Activated CD8-positive, alpha-beta T cell treated with anti-CD3 and anti-CD28 coated beads for 36 hours (primary cell): ENCODE results near the gene EIF4B. TPM values are rescaled to one million over a fixed set of nuclear protein-coding genes. Genes with fewer than 3 reads are reported as not detected.

Experiments
- ATAC-seq: fragments of 200-7000 bp; cut with Tn5 transposase; one replicate; pipeline ENCODE4 v1.10.0; 2021; ENCODE audit warnings: mild to moderate bottlenecking, moderate library complexity
- CTCF ChIA-PET: fragments of 350-600 bp; sonication (Branson Sonifier 250); formaldehyde crosslinking; loops from one replicate; lab custom pipeline; 2021; ENCODE audit warnings: antibody characterized with exemption; lab: Charles Lee
- POLR2A ChIA-PET: fragments of 350-600 bp; sonication (Branson Sonifier 250); formaldehyde crosslinking; loops from one replicate; lab custom pipeline; 2021; ENCODE audit warnings: antibody characterized with exemption; lab: Charles Lee
- DNase-seq: peaks from one replicate; pipeline ENCODE4 v3.0.0-alpha.2; 2020
- H3K27ac Mint-ChIP-seq: one replicate; pipeline ENCODE4 v1.8.0; 2021; ENCODE audit warnings: mild to moderate bottlenecking, mixed read lengths
- H3K27me3 Mint-ChIP-seq: one replicate; pipeline ENCODE4 v1.8.0; 2021; ENCODE audit warnings: mixed read lengths
- H3K36me3 Mint-ChIP-seq: one replicate; pipeline ENCODE4 v1.8.0; 2021; ENCODE audit warnings: low read depth, mixed read lengths
- H3K4me1 Mint-ChIP-seq: one replicate; pipeline ENCODE4 v1.8.0; 2021; ENCODE audit warnings: low read depth, mixed read lengths
- H3K4me3 Mint-ChIP-seq: one replicate; pipeline ENCODE4 v1.8.0; 2021; ENCODE audit warnings: mild to moderate bottlenecking, moderate library complexity, mixed read lengths
- H3K9me3 Mint-ChIP-seq: one replicate; pipeline ENCODE4 v1.8.0; 2021; ENCODE audit warnings: mixed read lengths
- intact Hi-C: fragments of 100-400 bp; cut with micrococcal nuclease; formaldehyde crosslinking; loops from one replicate; pipeline ENCODE4 v1.10.0; 2022
- total RNA-seq, 2 experiments: library from RNA; stranded (reverse); gene quantifications; one replicate each; pipeline ENCODE4 v1.2.3, GENCODE V29; 2021
- TF ChIP-seq, protein P1 (sequence below): fragments of 200-600 bp; IDR thresholded peaks from one replicate; pipeline ENCODE4 v1.8.0; 2022; ENCODE audit warnings: antibody characterized with exemption, mild to moderate bottlenecking

Gene EIF4B
- total RNA-seq, 2 experiments from 2014 or later = 789 to 814 TPM

DNA sequence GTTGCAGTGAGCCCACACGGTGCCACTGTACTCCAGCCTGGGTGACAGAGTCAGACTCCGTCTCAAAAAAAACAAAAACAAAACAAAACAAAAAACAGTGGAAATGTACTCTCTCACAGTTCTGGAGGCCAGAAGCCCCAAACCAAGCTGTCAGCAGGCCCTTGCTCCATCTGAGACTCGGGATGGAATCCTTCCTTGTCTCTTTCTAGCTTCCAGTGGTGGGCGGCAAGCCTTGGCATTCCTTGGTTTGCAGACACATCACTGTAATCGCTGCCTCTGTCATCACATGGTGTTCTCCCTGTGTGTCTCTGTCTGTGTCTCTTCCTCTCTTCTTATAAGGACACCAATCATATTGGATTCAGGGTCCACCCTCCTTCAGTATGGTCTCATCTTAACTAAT is 50.0 kb downstream of the EIF4B start:
- no peaks in the 10 kb centered on the region for H3K9me3 Mint-ChIP-seq
- H3K4me3 Mint-ChIP-seq = no peak overlapping the region
- peaks cover 6% of the 10 kb centered on the region for H3K4me1 Mint-ChIP-seq
- no peaks in the 10 kb centered on the region for H3K36me3 Mint-ChIP-seq
- TF ChIP-seq, protein P1, sequence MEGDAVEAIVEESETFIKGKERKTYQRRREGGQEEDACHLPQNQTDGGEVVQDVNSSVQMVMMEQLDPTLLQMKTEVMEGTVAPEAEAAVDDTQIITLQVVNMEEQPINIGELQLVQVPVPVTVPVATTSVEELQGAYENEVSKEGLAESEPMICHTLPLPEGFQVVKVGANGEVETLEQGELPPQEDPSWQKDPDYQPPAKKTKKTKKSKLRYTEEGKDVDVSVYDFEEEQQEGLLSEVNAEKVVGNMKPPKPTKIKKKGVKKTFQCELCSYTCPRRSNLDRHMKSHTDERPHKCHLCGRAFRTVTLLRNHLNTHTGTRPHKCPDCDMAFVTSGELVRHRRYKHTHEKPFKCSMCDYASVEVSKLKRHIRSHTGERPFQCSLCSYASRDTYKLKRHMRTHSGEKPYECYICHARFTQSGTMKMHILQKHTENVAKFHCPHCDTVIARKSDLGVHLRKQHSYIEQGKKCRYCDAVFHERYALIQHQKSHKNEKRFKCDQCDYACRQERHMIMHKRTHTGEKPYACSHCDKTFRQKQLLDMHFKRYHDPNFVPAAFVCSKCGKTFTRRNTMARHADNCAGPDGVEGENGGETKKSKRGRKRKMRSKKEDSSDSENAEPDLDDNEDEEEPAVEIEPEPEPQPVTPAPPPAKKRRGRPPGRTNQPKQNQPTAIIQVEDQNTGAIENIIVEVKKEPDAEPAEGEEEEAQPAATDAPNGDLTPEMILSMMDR = no peak
- no peak for ATAC-seq
- CTCF ChIA-PET = interaction anchor here (1.1 to 7.5 kb wide), 4 partner anchors 9 to 172 kb away, joined by 4 to 93 read pairs (median 13); partner anchors contain the start of gene IGFBP6
- no peak overlapping the region for H3K27ac Mint-ChIP-seq
- intact Hi-C loops = no loop called here
- DNase-seq = no peak
- POLR2A ChIA-PET = interaction anchor here (0.6 to 2.8 kb wide), 5 partner anchors 15 to 42 kb away, joined by 3 to 9 read pairs (median 4); partner anchors contain the start of gene SPRYD3
- H3K27me3 Mint-ChIP-seq = no peaks in the 10 kb centered on the region

DNA sequence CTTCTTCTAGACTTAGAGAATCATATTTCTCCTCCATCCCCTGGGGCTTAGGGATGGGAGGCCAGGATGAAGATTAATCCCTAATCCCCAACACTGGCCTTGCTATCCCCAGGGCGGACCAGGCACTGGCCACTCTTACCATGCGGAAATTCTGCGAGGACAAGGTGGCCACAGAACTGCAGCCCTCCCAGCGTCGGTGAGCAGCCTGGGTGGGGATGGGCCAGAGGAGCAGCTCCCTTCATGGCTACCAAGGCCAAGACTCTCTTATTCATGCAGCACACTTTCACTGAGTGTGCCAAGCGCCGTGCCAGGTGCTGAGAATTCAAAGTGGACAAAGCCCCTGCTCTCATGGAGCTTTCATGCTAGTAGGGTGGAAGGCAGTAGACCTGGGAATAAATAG is 50.6 kb downstream of the EIF4B start:
- DNase-seq = no peak
- H3K4me1 Mint-ChIP-seq = peaks cover 6% of the 10 kb centered on the region
- no peaks in the 10 kb centered on the region for H3K36me3 Mint-ChIP-seq
- intact Hi-C loops = no loop called here
- no peak overlapping the region for H3K27ac Mint-ChIP-seq
- ChIA-PET CTCF (interaction anchor here (1.3 to 7.5 kb wide), 3 partner anchors 9 to 42 kb away, joined by 4 to 93 read pairs (median 8); no protein-coding TSS in a partner anchor), POLR2A (interaction anchor here (0.6 to 2.8 kb wide), 4 partner anchors 14 to 42 kb away, joined by 3 to 9 read pairs (median 4); partner anchors contain the start of gene SPRYD3)
- no peak overlapping the region for H3K4me3 Mint-ChIP-seq
- H3K27me3 Mint-ChIP-seq = no peaks in the 10 kb centered on the region
- H3K9me3 Mint-ChIP-seq = no peaks in the 10 kb centered on the region
- ATAC-seq = no peak
- TF ChIP-seq, protein P1 = no peak

DNA sequence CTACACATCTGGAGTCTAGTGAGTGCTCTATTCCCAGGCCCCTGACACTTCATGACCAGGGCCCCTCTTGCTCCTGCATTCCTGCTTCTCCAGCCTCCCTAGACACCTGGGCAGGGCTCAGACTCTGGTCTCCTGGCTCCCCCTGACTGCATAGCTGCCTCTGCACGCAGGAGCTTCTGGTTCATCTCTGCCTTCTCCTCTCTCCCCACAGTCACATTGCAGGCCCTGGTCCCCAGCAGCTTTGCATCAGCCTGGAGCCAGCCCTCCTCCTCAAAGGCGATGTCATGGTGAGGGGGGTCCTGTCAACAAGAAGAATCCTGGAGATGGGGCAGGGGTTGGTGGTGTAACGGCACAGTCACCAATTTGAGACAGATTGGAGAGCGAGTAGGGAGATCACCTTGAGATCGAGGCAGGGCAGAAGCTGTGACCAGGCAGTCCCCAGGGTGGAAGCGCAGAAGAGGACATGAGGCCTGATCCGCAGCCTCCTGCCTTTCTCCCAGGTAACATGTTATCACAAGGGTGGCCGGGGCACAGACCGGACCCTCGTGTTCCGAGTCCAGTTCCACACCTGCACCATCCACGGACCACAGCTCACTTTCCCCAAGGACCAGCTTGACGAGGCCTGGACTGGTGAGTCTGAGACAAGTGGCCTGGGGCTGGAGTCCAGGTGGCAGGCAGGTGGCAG is 51.7 kb downstream of the EIF4B start:
- peaks cover 6% of the 10 kb centered on the region for H3K4me1 Mint-ChIP-seq
- no peak overlapping the region for H3K4me3 Mint-ChIP-seq
- TF ChIP-seq, protein P1 = no peak
- no peaks in the 10 kb centered on the region for H3K9me3 Mint-ChIP-seq
- no peaks in the 10 kb centered on the region for H3K36me3 Mint-ChIP-seq
- ChIA-PET CTCF (interaction anchor here (1.2 to 7.5 kb wide), 3 partner anchors 8 to 101 kb away, joined by 3 to 93 read pairs (median 8); no protein-coding TSS in a partner anchor), POLR2A (interaction anchor here (0.8 to 1.2 kb wide), 2 partner anchors 8 to 52 kb away, joined by 3 to 4 read pairs; partner anchors contain the start of gene EIF4B)
- DNase-seq = no peak
- ATAC-seq = no peak
- no peak overlapping the region for H3K27ac Mint-ChIP-seq
- H3K27me3 Mint-ChIP-seq = no peaks in the 10 kb centered on the region
- intact Hi-C loops = no loop called here

DNA sequence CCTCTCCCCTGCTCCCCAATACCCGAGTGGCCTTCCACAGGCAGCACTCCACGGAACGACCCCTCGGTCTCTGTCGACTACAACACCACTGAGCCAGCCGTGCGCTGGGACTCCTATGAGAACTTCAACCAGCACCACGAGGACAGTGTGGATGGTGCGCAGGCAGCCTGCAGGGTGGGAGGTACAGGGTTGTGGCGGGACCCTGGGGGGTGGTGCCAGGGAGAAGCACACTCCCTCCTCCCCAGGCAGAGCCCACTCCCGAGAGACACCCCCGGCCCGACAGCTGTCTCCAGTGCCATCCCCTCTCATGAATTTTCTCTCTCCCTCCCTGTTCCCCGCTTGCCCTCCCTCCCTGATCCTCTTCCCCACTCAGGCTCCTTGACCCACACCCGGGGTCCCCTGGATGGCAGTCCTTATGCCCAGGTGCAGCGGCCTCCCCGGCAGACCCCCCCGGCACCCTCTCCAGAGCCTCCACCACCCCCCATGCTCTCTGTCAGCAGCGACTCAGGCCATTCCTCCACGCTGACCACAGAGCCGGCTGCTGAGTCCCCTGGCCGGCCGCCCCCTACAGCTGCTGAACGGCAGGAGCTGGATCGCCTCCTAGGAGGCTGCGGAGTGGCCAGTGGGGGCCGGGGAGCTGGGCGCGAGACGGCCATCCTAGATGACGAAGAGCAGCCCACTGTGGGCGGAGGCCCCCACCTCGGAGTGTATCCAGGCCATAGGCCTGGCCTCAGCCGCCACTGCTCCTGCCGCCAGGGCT is 52.6 kb downstream of the EIF4B start:
- H3K9me3 Mint-ChIP-seq = no peaks in the 10 kb centered on the region
- no peaks in the 10 kb centered on the region for H3K27me3 Mint-ChIP-seq
- no peak overlapping the region for H3K4me3 Mint-ChIP-seq
- no peaks in the 10 kb centered on the region for H3K36me3 Mint-ChIP-seq
- CTCF ChIA-PET = interaction anchor here (2.3 kb wide), 1 partner anchor 40 kb away, joined by 8 read pairs; no protein-coding TSS in a partner anchor
- H3K4me1 Mint-ChIP-seq = peaks cover 2% of the 10 kb centered on the region
- TF ChIP-seq, protein P1 = no peak
- H3K27ac Mint-ChIP-seq = no peak overlapping the region
- DNase-seq (no peak), ATAC-seq (no peak)
- intact Hi-C loops = no loop called here
- POLR2A ChIA-PET = interaction anchor here (1.6 kb wide), 1 partner anchor 40 kb away, joined by 7 read pairs; no protein-coding TSS in a partner anchor
